GM21515 (cell line): Measurements from ENCODE around the gene TARS2.

Experiments used
- ATAC-seq: cut with Tn5 transposase; IDR thresholded peaks from one replicate; pipeline ENCODE4 v1.9.1; 2021; ENCODE audit not compliant: unreplicated experiment

The TARS2 gene, protein sequence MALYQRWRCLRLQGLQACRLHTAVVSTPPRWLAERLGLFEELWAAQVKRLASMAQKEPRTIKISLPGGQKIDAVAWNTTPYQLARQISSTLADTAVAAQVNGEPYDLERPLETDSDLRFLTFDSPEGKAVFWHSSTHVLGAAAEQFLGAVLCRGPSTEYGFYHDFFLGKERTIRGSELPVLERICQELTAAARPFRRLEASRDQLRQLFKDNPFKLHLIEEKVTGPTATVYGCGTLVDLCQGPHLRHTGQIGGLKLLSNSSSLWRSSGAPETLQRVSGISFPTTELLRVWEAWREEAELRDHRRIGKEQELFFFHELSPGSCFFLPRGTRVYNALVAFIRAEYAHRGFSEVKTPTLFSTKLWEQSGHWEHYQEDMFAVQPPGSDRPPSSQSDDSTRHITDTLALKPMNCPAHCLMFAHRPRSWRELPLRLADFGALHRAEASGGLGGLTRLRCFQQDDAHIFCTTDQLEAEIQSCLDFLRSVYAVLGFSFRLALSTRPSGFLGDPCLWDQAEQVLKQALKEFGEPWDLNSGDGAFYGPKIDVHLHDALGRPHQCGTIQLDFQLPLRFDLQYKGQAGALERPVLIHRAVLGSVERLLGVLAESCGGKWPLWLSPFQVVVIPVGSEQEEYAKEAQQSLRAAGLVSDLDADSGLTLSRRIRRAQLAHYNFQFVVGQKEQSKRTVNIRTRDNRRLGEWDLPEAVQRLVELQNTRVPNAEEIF

DNA sequence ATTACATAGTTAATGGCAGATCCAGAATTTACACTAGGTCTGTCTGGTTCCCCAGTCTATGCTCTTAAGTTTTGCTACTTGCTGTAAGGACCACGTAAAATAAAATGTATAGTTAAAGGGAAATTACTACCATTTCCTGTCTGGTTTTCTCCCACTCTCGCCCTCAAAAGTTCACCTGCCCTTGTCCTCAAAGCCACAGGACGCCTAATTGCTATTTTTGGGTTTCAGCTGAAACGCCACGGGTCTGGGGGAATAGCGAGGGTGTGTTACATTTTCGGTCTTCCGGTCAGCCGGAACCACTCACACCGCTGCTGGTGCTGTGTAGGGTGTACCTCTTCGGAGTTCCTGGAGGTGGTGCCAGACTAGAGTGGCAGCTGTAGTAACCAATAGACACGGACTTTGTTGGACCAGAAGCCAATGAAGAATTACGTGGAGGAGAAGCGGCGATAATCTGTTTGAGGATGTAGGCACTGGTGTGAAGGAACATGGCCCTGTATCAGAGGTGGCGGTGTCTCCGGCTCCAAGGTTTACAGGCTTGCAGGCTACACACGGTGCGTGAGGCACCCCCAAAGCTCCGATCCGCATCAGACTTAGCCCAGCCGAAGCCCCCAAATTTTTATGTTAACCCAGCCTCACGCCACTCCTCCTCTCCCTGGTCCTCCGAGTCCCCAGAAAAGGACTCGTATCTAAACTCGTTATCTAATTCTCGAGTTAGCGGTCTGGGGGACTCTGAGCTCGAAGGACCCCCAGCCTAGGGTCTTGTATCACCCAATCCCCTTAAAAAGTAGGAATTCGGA is at the start of gene TARS2:
TSS of gene TARS2 (plus strand) at position 454 of the 797 bp plus-strand sequence. CDS start at position 486, 32 bp downstream.
- peak; percentile 98 for ATAC-seq

DNA sequence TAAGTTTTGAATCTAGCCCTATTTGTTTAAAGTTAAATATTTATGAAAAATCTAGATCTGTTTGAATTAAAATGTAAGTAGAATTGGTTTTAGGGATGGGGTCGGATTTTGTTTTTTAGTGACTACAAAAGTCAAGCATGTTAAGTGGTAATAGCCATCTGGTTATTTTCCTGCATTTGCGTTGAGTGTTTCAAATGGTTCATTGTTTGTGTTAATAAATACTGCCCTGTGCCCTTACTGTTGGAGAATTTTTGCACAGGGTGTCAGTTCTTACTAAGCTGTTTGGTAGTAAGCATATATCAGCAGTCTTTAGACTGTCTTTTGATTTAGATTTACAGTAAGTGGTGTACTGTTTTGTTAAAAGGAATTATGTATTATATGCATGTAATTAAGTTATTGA is 46.1 kb upstream of the TARS2 start:
- ATAC-seq: no peak

DNA sequence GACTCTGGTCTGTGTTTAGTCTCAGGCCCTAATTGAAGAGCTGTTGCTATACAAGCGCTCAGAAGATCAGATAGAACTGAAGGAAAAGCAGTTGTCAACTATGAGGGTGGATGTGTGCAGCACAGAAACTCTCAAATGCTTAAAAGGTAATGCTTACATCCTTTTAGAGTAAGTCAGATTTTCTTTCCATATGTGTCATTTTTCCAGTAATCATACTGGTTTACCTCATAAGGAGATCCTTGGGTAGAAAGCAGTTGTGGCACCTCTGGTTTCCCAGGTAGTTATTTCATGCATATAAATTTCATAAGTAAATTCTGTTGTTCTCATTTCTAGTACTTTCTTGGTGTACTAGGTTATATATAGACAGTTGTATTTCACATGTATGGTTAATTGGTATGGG is 43.0 kb upstream of the TARS2 start:
- no peak for ATAC-seq

DNA sequence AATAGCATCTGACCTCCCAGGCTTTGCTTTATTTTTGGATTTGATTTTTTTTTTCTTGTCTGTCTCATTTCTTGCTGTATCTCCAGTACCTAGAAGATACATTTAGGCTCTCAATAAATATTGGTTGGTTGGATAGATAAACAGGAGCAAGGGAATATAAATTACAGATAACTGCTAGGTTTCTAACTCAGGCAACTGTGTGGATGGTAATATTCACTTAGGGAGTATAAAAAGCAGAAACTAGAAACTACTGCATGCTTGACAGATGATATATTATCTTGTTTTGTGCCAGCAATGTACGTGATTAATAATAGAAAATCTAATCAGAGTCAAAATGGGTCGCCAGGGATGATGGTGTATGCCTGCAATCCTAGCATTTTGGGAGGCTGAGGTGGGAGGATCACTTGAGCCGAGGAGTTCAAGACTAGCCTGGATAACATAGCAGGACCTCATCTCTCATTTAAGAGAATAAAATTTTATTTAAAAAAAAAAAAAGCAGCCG is 31.0 kb upstream of the TARS2 start:
- no peak for ATAC-seq

DNA sequence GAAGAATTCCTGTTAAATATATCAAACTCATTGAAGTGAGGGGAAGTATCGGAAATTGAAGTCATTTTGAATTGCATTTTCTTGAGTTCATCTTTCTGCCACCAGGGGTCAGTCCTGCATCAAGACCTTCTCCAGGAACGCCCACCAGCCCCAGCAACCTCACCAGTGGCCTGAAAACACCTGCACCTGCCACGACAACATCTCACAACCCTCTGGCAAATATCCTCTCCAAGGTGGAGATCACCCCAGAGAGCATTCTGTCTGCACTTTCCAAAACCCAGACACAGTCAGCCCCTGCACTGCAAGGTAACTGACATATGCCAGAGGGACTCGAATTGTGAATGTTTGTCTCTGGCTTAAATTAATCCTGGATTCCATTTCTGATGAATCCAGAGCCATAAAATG is 22.8 kb upstream of the TARS2 start:
- no peak for ATAC-seq

DNA sequence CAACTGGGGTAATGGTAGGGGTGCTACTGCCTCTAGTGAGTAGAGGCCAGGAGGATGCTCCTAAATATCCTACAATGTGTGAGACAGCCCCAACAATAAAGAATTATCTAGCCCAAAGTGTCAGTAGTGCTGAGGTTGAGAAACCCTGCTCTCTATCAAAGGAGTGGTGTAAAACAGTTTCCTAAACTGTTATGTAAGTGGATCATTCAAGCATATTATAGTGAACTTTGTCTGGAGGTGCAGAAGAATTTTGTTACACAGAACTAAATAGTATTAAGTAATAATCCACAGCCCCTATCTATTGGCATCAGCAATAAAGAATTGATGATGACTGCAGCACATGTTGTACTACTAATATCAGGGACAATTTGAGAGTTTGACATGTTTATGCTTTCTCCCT is 20.3 kb upstream of the TARS2 start:
- ATAC-seq: no peak

DNA sequence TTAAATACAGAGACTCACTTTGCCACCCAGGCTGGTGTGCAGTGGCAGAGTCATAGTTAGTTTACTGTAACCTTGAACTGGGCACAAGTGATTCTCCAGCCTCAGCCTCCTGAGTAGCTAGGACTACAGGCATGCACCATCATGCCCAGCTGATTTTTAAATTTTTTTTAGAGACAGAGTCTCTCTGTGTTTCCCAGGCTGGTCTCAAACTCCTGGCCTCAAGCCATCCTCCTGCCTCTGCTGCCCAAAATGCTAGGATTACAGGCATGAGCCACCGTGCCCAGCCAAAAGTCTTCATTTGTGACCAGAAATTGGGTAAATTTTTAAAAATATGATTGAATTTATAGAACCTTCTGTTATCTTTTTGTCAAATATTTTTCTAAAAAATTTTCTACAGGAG is 17.9 kb upstream of the TARS2 start:
- ATAC-seq: no peak

DNA sequence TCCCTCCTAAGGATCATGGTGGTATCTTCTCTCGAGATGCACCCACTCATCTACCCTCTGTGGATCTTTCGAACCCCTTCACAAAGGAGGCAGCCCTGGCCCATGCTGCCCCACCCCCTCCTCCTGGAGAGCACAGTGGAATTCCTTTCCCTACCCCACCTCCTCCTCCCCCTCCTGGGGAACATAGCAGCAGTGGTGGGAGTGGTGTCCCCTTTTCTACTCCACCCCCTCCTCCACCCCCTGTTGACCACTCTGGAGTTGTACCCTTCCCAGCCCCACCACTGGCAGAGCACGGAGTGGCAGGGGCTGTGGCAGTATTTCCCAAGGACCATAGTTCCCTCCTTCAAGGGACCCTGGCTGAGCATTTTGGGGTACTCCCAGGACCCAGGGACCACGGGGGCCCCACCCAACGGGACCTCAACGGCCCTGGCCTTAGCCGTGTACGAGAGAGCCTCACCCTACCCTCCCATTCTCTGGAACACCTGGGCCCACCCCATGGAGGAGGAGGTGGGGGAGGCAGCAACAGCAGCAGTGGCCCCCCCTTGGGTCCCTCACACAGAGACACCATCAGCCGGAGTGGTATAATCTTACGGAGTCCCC is 14.5 kb upstream of the TARS2 start:
- no peak for ATAC-seq

DNA sequence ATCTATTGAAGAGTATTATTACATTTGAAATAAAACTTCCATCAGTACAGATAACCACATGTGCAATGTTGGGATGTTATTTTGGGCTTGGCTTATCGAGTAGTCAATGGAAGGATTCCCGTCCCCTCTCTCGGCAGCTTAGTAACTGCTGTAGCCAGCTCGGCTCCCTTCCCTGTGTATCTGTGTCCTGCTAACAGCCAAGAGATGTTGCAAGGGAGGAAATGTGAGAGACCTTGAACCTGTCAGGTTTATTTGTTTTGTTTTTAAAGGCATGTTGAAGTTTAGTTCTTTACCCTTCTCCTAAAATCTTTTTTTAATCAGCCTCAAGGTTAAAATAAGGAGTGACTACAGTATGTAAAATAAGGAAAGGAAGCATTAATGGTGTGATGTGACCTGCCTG is 13.6 kb upstream of the TARS2 start:
- no peak for ATAC-seq

DNA sequence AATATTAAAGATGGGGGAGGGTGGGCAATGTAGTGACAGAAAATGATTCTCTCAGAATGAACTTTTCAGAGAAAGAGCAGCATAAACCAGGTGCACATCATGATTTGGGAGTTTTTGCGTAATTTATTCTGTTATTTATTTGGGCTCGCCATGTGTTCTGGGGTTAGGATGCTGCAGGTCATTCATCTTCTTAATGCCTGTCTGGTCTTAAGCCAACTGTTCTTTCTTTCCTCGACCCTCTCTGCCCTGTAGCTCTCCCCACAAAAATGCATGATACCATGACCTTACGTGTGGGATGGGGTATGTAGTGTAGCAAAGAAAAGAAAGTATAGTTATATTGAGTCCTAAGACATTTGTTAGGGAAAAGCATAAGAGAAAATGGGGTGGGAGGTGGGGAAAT is 12.3 kb upstream of the TARS2 start:
- ATAC-seq: no peak

DNA sequence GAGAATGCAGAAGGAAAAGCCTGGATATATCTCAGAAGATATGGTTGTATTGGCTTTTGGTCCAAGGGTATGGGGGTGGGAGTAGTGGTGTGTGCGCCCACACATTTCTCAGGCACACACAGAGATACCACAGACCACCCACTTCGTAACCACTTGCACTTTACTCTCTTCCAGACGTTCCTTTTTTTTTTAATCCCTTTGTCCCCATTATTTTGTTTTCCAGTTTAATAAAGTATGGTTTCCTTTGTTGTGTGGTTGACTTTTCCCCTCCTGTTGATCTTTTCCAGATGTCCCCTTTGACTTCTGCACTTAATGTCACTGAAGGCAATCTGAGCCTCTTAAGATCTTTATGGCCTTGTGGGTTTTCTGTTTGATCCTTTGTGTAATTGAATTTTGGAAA is 10.5 kb upstream of the TARS2 start:
- no peak for ATAC-seq

DNA sequence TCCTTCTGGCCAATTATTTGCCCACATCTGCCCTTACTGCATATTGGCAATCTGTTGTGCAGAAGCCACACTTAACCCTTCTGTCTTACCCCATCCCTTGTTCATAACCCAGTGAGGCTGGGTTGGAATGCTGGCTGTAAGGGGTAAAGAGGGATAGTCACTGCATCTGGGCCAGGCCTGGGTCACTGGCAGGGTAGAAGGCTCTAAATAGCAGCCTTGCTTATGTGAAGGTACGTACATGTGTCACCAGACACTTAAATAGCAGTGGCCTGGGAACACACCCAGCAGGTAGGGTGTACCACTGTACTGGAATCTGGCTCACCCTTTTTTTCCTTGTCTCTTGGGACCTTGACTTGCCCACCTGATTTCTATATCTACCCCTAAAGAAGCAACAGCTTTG is 9.9 kb upstream of the TARS2 start:
- ATAC-seq: no peak

DNA sequence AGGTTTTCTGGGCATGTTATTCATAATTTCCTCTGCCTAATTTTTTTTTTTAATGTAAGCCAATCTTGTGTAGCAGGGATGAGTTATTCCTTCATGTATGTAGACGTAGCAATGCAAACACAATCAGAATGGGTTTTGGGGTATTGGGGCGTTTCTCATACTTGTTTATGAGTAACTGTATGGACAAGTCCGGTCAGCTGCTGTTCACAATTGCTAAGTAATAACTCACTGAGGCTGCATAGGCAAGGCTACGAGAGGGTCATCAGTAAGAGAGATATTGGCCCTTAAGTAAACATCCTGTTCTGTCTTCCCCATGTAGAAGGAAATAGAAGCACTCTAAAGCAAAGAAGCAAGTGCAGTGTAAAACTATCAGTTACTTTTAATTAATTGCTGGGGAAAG is 9.5 kb upstream of the TARS2 start:
- ATAC-seq: no peak

DNA sequence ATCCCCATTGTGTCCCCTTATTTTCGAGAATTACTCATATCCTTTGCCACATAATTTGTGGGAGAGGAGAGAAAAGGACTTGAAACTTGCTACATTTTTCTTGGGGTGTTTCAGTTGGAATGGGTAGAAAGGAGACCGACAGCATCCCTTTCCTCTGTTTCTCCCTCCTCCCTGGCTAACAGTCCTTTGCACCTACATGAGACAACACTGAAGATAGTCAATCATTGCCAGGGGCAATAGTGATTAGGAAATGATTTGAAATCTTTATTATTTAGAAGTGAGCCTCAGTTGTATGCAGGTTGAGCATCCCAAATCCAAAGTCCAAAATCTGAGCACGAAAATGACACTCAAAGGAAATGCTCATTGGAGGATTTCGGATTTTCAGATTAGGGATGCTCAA is 7.8 kb upstream of the TARS2 start:
- no peak for ATAC-seq

DNA sequence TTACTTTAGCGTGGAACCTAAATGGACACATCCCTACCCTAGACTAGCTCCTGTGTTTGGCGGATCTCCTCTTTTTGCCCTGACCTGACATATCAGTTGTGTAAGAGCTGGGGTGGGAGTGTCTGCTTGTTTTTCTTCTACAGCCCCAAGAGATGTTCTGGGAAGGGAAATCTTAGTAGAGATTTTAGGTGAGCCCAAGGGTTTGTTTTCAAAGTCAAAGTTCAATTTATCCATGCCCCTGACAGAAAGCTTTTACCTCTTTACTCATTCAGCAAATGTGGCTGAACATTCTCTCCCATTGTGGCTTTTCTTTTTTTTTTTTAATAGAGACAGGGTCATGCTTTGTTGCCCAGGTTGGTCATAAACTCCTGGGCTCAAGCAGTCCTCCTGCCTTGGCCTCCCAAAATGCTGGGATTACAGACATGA is 7.3 kb upstream of the TARS2 start:
- no peak for ATAC-seq

DNA sequence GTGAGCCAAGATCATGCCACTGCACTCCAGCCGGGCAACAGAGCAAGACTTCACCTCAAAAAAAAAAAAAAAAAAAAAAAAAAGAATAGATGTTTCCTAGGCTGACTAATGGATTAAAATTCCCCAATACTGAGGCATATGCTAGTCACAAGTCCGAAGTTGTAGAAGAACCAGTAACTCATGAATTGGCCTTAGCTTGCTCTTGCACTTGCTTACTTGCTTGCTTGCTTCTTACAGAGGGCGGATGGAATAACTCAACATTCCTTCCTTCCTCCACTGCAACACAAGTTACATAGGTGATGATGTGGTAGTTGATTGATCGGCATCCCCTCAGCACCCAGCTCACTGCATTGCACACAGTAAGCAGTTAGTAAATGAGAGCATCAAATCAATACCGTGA is 2.8 kb upstream of the TARS2 start:
- no peak for ATAC-seq

DNA sequence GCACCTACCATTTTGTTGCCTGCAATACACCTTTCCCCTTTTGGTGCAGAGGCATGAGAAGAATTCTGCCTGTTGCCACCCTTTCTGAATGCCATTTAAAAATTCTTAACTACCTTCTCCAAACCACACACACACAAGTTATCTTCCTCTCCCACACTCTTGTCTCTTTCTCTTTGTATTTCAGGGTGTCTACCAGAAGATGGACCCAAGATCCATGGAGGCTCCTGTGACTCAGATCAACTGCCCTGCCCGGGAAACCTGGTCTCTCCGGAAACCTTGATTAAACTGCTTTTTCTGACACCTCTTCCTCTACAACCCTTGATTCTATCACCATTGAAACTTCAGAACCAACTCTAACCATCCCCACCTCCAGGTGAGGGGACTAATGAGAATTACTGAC is 2.4 kb upstream of the TARS2 start:
- no peak for ATAC-seq

DNA sequence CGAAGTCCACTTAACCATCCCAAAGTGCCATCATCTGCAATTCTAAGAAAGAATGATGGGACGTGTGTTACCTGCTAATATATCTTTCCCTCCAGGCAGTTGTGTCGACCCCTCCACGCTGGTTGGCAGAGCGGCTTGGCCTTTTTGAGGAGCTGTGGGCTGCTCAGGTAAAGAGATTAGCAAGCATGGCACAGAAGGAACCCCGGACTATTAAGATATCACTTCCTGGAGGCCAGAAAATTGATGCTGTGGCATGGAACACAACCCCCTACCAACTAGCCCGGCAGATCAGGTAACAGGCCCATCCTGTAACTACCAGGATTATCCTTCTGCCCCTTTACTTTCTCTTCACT is 520 bp downstream of the TARS2 start:
- no peak for ATAC-seq

DNA sequence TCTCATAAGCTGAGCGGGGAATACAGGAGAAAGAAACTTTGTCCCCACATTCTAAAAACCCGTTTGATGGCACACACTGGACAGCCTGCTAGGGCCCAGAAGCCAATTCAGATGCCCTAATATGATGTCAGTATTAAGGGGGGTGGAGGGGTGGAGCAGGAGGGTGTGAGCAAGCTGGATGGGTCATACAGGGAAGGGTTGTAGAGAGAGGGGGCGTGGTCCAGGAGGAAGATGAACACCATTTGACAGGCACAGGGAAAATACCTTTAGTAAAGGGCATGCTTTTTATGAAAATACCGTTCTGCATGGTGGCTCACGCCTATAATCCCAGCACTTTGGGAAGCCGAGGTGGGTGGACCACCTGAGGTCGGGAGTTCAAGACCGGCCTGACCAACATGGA is 6.0 kb downstream of the TARS2 start:
- no peak for ATAC-seq

DNA sequence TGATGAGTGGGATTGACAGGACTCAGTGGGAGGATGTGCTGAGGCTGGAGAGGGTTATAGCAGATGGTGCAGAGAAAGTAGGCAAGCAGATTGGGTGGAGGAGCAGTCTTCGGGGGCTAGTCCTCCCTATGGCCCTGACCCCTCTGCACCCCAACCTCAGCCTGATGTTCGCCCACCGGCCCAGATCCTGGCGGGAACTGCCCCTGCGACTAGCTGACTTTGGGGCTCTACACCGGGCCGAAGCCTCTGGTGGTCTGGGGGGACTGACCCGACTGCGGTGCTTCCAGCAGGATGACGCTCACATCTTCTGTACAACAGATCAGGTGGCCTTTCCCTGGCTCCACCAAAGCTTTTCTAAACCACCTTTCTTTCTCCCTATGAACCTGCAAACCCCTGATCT is 11.1 kb downstream of the TARS2 start:
- no peak for ATAC-seq

DNA sequence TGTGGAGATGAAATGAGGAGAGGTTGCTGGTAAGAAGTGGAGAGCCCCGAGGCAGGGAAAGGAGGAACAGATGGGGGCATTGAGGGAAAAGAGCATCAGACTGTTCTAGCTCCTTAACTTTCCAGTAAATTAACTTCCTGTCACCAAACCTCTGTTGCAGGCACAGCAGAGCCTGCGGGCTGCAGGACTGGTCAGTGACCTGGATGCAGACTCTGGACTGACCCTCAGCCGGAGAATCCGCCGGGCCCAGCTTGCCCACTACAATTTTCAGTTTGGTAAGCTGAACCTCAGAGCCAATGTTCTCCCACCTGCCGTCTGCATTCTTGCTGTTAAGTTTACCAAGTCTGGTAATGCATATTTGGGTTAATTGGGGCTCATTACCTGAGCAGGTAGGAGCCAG is 18.2 kb downstream of the TARS2 start:
- no peak for ATAC-seq
